GM21786 (cell line): Measurements from ENCODE around the gene CCDC40.
"Not testable (repeated sequence)": the region's sequence is repeated elsewhere in the genome, so short reads cannot be mapped to it uniquely, and the experiment has no call there.

Source experiments
- ATAC-seq: cut with Tn5 transposase; IDR thresholded peaks from one replicate; pipeline ENCODE4 v1.9.1; 2021; ENCODE audit not compliant: unreplicated experiment

CCDC40 gene

GRCh38 chr17:80081596-80081995 is 45.2 kb downstream of the CCDC40 start:
- ATAC-seq = no peak

DNA sequence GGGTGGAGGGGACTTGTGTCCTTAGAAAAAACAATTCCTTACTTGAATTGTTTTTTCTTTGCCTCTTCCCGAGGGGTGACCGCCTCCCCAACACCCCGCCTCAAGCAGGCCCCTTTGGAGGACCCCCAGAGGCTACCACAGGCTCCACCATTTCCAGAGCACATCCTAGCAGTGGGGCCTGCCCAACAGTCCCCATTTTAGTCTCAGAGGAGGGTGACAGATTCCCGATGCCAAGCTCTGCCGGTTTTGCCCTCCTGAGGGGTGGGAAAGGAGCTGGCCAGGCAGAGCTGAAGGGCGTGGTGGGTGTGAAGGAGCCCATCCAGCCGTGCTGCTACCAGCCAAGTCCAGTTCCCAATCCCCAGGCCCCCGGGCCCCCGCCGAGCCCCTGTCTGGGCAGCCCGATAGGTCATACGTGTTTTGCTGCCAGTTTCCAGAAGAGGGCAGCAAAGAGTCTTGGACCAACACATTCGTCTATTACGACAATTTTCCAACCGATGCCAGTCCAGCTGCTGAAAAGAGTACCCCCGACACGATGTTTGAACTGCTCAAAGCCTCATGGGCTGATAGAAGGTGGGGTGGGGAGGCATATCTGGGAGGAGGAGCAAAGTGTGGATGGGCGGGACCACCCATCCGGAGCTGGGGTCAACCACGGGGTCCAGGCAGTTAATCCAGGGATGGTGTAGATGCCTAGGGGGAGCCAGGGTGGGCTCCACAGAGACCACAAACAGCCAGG is 46.1 kb downstream of the CCDC40 start:
- no peak for ATAC-seq

- ATAC-seq = no peak
Measured at GRCh38 chr17:80083136-80083661, 46.8 kb downstream of the CCDC40 start.

GRCh38 chr17:80084773-80085172 is 48.3 kb downstream of the CCDC40 start:
- no peak for ATAC-seq

DNA sequence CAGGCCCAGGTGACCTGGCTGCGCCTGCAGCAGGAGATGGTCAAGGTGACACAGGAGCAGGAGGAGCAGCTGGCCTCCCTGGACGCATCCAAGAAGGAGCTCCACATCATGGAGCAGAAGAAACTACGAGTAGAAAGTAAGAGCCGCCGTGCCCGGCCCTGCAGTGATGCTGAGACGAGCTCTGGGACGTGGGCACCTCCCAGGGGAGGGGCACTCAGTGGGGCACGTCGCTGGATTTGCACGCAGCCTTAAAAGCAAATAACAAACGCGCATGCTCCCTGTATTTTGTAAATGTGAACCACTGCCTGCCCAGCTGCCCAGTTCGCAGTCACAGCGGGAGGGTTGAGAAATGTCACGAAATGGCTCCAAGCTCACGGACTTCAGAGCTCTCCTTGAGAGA is 49.6 kb downstream of the CCDC40 start:
- no peak for ATAC-seq

GRCh38 chr17:80086616-80087015 is 50.2 kb downstream of the CCDC40 start:
- ATAC-seq = no peak

GRCh38 chr17:80087346-80088265 is 51.2 kb downstream of the CCDC40 start:
- no peak for ATAC-seq

DNA sequence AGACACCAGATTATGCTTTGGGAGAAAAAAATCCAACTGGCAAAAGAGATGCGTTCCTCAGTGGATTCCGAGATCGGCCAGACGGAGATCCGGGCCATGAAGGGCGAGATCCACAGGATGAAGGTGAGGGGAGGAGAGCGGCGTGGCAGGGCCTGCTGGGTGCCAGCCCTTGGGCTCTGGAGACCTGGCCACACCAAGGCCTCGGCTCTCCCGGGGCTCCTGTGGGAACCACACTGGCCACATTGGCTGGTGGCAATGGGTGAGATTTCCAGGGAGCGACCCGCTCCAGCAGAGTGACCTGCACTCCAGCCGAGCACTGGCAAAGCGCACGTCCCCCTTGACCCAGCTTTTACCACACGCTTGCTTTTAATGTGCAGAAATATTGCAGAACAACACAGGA is 53.3 kb downstream of the CCDC40 start:
- no peak for ATAC-seq

DNA sequence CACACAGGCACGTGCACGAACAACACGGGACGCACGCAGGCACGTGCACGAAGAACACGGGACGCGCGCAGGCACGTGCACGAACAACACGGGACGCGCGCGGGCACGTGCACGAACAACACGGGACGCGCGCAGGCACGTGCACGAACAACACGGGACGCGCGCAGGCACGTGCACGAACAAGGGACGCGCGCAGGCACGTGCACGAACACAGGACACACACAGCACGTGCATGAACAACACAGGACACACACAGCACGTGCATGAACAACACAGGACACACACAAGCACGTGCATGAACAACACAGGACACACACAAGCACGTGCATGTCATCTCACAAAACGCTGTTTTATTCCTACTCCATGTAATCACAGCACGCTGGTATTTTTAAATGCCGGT is 53.7 kb downstream of the CCDC40 start:
- not testable (repeated sequence) for ATAC-seq

GRCh38 chr17:80091376-80091775 is 54.9 kb downstream of the CCDC40 start:
- ATAC-seq = no peak

GRCh38 chr17:80092959-80093358 is 56.5 kb downstream of the CCDC40 start:
- no peak for ATAC-seq

- ATAC-seq = no peak
Measured at GRCh38 chr17:80095038-80095843, 58.8 kb downstream of the CCDC40 start.

- ATAC-seq = no peak
Measured at GRCh38 chr17:80095844-80096475, 59.5 kb downstream of the CCDC40 start.

GRCh38 chr17:80096561-80097021 is 60.1 kb downstream of the CCDC40 start:
- no peak for ATAC-seq

- no peak for ATAC-seq
Measured at GRCh38 chr17:80097127-80097621, 60.7 kb downstream of the CCDC40 start.

- no peak for ATAC-seq
Measured at GRCh38 chr17:80097844-80098691, 61.6 kb downstream of the CCDC40 start.

DNA sequence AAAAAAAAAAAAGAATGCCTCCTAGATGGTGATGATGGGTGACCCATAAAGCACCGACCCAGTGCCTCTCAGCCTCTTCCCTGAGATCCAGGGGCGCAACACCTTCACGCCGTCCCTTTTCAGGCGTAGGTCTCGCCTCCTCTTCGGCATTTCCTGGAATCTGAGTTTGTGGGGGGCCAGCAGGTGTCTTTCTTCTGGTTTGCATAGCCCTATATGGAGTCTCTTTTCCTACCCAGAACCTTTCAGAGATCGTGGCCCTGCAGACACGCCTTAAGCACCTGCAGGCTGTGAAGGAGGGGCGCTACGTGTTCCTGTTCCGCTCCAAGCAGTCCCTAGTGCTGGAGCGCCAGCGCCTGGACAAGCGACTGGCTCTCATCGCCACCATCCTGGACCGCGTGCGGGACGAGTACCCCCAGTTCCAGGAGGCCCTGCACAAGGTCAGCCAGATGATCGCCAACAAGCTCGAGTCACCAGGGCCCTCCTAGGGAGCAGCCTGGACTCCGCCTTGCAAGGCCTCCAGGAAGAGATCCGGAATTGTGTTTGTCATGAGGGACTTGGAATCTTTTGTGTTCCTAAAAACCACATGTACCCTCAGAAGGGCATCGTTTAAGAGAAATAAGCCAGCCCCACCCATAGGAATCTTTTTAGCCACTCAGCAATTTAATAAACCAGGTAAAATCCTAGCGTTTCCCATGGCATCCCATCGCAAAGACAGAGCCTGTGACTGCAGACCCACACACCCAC is 63.0 kb downstream of the CCDC40 start:
- no peak for ATAC-seq

- no peak for ATAC-seq
Measured at GRCh38 chr17:80100035-80100323, 63.5 kb downstream of the CCDC40 start.
